GM21576 (cell line): Measurements from ENCODE around the gene TM4SF18.
"Not testable (repeated sequence)": the region's sequence is repeated elsewhere in the genome, so short reads cannot be mapped to it uniquely, and the experiment has no call there.

Source experiments
- ATAC-seq: cut with Tn5 transposase; IDR thresholded peaks from one replicate; pipeline ENCODE4 v1.9.1; 2021; ENCODE audit warnings: mild to moderate bottlenecking, moderate library complexity; ENCODE audit not compliant: unreplicated experiment

The TM4SF18 gene

DNA sequence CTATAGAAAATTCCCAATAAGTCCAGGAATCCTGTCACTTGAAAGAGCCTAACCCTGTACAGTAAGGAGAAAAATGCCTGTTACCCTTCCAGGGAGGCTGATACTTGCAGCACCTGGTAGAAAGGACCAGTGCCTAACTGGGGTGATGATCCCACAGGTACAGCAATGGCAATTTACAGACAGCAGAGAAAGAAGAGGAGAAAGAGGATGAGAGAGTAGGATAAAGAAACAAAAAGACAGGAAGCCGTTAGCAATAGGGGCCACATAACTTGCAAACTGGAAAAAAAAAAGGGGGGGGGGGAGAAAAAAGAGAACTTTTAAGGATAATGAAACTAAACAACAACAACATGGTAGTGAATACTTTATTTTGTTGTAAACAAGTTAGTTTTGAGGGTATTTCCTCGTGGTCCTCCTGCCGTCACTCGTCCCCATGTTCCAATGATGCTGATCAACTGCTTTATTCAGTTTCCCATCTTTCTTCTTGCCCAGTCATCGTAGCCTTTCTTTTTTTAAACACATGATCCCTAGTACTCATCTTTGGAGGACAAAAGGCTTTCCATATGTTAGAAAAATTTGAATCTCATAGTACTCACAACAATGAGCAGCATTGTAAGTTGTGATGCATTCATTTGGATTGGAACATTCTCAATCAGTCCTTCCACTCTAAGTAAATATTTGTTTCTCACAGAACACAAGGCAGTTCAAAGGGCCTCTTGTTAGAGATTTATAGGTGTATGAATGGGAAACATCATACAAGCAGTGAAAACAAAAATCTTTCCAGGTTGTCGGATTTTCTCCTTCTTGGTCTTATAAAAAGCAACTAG is 35.5 kb upstream of the TM4SF18 start:
- ATAC-seq: no peak

DNA sequence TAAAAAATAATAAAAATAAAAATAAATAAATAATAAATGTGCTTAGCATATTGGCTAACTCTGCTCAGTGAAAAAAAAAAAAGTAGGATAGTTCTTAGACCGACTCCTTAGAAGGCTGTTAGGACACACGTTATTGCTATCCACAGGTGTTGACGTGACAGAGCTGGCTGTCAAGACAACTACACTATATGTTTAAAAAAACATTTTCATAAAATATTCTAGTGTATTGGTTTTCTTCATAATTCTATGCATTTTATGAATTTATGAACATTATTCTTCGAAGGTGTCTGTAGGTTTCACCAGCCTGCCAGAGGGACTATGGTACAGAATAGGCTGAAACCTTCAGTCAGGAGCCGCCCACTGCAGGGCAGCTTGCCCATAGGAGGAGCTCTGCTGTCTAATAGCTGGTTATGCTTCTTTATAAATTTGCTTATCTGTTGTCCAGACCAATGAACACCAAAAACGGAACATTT is 34.8 kb upstream of the TM4SF18 start:
- no peak for ATAC-seq

DNA sequence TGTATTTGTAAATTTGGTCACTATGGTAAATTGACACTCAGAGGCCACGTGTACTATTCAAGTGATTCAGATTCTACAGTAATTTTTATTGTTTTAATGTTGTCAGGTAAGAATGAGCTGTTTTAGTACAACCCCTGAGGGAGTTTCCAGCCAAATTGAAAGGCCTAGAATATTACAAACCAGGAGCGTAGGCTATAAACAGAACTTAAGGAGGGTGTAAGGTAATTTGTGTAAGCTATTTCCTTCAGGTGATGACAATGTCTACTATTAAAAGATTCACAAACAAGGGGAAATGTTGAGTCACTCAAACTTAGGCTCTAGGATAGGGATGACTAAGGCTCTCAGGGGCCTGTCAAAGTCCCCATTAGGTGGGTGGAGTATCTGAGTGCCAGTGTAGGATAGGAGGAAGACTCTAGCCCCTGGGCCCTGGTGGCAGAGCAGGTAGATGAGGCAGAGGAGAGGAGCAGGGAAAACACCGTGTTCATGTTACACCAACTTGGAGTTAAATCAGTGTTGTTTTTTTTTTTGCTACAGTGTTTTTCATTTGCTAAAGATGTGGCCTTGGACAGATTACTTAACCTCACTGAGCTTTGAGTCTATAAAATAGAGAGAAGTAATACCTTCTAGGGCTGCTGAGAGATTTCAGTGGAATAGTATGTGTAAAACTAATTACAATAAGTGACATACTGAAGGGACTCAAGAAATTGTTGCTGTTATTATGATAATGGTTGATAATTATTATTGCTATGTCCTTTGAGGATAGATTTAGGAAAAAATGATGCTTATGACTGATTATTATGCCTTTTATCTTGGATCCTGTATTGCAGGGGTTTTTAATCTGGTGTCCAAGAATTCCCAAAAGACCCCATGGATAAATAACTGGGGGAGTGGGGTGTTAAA is 33.8 kb upstream of the TM4SF18 start:
- no peak for ATAC-seq

DNA sequence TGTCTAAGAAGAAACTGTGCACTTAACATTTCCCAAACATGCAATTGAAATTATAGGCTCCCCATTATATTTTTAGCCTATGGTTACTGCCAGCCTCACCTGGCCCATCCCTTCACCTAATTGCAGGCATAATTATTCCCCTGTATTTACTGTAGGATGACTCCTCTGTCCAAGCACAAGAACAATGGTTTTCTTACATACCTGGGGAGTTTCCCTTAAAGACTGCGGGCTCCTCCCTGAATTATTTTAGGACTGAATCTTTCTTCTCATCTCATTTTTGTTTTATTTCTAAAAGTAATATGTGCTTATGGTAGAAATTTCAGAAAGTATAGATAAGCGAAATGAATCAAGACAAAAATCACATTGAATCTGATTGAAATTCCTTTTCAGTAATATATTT is 32.6 kb upstream of the TM4SF18 start:
- ATAC-seq: no peak

DNA sequence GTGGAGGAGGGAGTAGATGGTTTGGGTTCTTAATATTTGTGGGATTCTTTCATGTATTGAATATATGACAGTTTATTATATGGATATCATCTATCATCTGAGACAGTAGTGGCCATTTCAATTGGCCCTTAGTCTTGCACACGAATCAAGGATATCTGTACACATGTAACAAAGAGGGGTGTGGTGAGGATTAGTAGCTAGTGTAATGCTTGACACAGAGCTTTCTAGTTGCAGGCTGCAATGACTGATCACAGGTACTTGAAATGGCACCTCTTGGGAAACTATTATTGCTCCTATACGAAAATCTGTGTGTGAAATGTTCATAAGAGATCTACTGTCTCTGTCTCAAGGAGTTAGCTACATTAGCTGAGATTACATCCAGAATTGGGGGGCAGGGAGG is 31.2 kb upstream of the TM4SF18 start:
- no peak for ATAC-seq

DNA sequence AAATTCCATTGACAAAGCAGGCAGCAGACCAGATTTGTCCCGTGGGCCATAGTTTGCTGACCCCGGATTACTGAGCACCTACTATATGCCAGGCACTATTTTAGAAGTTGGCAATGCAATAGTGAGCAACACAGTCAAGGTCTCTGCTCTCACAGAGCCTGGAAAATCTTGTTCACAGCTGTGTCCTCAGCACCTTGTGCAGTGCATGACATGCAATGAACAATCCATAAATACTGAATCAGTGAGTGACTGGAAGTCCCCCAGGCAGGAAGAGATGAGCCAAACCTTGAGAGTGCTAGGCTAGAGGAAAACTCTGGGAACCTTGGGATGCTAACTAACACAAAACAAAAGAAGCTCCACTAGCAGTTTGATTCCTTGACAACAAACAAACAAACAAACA is 29.6 kb upstream of the TM4SF18 start:
- no peak for ATAC-seq

DNA sequence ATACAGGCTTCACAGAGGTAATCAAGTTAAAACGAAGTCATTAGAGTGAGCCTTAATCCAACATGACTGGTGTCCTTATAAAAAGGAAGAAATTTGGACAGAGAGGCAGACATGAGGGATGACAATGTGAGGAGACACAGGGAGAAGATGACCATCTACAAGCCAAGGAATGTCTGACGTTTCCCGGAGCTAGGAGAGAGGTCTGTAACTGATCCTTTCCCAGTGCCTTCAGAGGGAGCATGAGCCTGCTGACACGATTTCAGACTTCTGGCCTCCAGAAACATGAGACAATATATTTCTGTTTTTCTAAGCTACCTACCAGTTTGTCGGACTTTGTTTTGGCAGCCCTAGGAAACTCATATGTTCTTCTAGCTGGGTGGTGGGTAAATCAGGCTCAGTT is 28.9 kb upstream of the TM4SF18 start:
- ATAC-seq: no peak

DNA sequence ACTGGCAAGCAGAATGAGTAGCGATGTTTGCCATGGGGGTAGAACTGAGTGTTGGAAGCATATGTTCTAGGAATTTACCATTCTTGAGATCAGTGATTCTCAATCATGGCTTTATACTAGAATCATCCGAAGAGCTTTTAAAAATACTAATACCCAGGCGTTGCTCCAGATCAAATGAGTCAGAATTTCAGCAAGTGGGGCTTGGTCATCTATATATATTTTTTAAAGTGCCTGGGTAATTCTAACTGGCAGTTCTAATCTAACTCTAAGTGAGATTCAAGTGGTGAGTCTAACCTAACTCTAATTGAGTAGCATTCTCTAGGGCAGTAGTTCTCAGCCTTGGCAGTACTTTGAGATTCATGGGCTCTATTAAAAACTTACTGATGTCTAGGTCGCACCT is 23.2 kb upstream of the TM4SF18 start:
- ATAC-seq: no peak

DNA sequence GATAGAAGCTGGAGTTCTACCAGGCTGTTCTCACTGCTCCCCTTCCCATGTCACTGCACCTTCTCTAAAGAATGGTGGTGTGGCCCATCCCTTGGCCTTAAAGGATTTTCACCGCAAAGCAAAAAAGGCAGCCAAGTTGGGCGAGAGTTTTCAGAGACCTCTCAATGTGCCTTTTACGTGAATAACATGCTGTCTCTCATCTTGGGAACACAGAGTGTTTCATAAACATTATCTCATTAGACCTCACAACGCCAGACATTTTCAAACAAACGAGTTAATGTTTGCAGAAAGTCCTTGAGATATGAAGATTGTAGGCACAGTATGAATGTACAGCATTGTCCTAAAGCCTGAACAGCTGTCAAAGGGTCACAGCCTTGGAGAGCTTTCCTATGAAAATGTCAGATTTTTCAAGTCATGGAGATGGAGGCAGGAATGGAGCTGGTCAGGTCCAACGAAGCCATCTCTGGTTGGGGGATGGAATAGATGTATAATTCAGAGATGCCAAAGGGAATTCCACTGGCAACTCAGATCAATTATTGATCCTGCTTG is 22.7 kb upstream of the TM4SF18 start:
- no peak for ATAC-seq

DNA sequence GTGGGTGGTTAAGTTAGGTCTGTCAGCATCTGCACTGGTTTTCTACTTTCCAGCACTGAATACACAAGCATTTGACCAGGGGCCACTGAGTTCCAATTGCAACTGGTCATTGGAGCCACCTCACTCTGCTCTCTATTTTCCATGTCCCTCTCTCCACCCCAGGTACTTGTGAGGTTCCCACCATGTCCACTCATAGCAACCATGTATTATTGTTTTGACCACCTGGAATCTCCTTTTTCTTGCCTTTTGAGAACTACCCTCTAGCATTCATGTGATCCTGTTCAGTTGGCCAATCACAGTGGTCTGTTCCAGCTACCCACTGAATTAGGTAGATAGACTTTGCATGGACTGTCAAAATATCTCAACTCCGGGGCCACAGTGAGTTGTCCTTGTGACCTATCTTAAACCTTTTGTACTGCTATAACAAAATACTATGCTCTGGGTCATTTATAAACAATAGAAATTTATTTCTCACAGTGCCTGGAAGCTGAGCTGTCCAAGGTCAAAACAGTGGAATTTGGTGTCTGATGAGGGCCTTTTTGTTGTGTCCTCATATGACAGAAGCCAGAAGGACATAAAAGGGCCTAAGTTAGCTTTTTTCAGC is 20.2 kb upstream of the TM4SF18 start:
- no peak for ATAC-seq

DNA sequence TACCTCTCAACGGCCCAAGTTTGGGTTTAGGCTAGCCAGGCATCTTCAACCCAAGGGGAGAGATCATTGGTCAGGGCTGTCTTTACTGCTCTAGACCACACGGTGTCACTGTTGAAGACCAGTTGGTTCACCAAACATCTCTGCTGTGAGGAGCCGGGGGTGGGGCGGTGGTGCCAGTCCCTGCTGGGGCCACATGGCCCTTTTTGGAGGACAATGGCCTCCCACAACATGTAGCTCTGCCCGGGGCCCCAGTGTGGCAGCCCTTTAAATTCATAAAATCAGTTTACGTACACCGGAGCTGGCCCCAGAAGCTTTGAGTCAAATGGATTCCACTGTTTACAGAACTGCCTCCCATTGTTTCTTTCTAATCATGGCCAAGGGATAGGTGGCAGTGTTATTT is 19.1 kb upstream of the TM4SF18 start:
- peak; percentile 95 for ATAC-seq

DNA sequence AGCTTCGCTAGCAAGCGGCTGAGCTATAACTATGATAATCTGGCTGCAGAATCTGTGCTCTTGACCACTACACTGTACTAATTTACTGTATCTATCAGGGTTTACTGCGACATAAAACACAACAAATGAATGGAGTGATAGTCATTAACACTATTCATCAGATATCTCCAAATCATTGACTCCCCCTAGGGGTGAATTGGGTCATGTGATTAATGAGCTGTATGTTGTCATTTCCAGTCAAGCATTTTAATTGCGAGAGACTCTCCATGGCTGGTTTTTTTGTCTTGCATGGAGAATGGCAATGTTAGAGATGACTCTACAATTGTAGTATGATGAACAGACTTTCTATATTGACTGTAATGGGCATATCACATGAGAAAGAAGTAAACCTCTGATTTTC is 10.5 kb upstream of the TM4SF18 start:
- no peak for ATAC-seq

DNA sequence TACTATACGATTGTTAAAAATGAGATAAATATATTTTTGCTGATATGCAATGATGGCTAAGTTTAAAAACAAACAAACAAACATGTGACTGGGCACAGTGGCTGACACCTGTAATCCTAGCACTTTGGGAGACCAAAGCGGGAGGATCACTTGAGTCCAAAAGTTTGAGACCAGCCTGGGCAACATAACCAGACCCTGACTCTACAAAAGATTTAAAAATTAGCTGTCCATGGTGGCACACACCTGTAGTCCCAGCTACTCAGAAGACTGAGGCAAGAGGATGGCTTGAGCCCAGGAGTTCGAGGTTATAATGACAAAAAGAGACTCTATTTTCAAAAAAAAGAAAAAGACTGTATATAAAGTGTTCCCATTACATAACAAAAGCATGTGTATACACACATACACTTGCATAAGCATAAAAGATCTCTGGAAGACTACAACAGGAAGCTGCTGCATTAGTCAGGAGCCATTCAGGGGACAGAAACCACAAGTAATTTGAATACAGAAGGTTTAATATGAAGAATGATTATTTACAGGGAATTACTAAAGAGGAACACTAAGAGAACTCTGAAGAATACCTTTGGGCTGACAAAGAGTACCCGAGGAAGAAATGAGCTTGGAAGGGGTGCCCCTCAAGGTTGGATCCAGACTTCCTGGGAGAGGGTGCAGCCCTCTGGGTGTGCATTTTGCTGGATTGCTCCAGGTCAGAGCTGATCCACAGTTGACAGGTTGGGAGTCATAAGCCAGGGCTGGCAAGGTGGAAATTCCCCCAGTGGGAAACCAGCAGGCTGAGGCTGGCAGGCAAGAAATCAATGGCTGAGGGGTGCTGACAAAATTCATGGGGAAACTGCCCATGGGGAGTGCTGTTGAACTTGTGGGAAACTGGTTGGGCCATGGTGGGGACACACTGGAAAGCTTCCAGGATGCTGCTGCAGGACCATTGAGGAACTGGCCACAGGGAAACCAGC is 9.3 kb upstream of the TM4SF18 start:
- no peak for ATAC-seq

DNA sequence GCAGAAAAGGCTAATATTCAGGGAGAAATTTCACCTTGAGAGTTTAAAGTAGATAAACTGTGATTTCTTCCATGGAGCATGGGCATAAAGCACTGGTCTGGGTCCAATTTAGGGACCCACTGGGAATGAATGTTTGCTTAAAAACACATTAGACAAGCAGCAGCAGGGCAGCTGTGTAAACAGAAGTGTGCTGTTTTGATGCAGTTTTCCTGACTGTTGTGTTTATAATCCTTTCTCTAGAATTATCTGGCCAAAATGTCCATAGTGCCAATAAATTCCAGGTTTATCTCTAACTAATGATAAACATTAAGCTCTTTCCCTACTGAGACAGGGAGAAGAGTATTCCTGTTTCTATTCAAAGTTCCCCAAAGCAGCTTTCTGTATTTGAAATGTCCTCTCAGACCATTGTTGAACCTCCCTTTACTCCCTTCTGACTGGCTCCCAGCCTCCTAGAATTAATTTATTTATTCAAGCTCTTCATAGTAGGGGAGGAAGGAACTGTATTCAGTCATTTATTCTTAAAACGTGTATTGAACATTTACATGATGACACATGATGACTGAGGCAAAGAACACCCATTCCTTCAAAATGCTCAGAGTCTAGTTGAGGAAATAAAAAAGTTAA is 7.0 kb upstream of the TM4SF18 start:
- ATAC-seq: no peak

DNA sequence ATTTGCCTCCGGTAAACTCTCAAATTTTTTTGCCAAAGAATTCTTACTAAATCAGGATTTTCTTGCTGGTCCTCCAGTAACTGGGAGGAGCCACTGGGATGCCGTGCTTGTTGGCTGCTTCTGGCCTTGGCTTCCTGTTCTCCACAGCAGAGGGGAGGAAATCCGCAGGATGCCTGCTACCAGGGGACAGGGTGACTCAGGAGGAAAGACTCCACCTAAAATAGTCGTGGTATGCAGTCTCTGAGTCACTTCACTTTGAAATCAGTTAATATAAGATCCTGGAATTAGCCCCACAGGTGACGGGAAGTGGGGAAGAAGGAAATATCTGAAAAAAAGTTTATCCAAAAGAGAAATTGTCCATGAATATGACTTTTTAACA is 6.5 kb upstream of the TM4SF18 start:
- ATAC-seq: no peak

DNA sequence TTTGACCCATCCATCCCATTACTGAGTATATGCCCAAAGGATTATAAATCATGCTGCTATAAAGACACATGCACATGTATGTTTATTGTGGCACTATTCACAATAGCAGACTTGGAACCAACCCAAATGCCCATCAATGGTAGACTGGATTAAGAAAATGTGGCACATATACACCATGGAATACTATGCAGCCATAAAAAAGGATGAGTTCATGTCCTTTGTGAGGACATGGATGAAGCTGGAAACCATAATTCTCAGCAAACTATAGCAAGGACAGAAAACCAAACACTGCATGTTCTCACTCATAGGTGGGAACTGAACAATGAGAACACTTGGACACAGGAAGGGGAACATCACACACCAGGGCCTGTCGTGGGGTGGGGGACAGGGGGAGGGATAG is 4.0 kb upstream of the TM4SF18 start:
- not testable (repeated sequence) for ATAC-seq

DNA sequence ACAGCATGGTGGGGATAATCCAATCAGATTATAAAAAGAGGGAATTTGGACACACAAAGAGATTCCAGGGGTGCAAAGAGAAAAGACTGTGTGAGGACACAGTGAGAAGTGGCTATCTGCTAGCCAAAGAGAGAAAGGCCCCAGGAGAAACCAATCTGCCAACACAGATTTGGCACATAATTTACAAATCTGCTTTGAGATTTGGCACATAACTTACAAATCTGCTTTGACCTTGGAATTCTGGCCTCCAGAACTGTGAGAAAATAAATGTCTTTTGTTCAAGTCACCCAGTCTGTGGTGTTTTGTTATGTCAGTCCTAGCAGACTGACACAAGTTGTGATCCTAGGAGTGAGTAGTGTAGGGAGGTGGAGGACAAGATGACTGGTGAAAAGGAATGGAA is 3.5 kb upstream of the TM4SF18 start:
- no peak for ATAC-seq

DNA sequence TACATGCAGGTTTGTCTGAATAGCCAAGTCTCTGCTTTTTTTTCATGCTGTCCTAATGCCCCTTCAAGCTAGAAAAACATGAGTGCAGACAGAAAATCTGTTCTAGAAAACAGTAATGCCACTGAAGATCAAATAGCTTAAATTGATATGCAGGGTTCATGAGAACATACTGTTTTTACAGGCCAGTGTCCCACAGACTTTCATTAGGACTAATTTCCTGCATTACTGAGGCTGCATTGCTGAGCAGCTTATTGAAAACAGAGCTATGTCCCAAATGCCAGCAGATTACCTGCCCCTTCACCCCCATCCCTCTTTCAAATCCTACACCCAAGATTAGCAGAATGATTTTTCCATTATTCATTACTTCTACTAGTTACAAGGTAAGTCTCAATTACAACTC is 665 bp downstream of the TM4SF18 start:
- no peak for ATAC-seq

DNA sequence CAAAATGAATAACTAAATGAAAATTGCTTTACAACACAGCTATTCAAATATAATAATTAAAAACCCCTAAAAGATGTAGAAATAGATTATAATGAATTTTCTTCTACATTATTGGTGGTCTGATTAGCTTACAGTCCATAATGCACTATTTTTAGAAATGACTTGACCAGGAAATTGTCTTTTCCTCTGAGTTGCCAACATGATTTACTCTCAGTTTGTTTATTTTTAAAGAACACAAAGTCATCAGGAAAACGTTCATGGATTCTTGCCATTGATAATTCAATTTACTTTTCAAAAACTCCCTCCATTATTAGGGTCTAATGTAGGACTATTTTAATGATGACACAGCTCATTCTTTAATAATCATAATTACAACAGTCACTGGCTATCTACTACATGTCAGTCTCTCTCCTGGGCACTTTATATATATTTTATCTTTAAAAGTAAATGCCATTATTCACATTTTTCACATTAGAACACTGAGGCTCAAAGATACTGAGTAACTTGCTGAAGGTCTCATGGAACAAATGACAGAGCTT is 1.1 kb downstream of the TM4SF18 start:
- no peak for ATAC-seq
